ENCODE results near the gene MAPK10. TPM values are rescaled to one million over a fixed set of nuclear protein-coding genes. Genes with fewer than 3 reads are reported as not detected.
A peak's percentile ranks its signal among the peaks of the same experiment; 100 is the strongest.
"Not testable (repeated sequence)": the region's sequence is repeated elsewhere in the genome, so short reads cannot be mapped to it uniquely, and the experiment has no call there.

Gene MAPK10
- total RNA-seq, 1 donor from 2014 or later, result 0.13 TPM

GRCh38 chr4:86043755-86044592 is 315.9 kb downstream of the MAPK10 start:
- DNase-seq (ENCODE audit: low read depth in 2 of 2), result peak; percentile 51 to 69

DNA sequence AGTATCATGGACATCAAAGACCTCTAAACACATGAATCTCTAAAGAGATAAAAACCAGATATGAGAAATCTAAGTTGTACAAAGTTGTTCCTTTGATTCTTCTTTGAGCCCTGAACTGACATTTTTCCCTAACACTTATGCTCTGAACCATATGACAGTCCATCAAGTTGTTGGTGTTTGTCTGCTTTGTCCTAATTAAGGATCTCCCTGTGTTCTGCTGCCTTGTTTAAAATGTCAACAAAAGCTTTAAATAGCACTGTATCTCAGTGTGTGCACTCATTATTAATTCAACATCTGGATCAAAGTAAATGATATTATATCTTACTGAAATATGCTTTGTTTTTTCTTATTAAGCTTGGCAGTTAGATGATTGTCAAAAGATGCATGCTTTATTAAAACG is 321.8 kb downstream of the MAPK10 start:
- no peak for DNase-seq (ENCODE audit: low read depth in 2 of 2)

DNA sequence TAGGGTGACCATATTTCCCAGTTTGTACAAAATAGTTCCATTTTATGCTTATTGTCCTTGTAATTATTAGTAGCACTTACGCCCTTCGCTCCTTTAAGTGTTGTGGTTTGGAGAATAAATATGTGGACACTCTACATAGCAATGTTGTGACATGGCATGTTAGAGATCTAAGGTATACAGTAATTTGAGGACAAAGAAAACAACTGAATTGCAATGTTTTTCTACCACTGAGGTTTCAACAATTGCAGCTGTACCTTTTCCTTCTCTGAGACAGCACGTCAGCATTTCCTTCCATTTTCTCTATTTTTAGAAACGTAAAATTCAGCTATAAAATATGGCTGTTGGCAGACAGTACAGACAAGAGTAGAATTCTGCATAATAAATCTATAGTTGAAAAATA is 323.1 kb downstream of the MAPK10 start:
- peak; percentile 70 to 91 for DNase-seq (ENCODE audit: low read depth in 2 of 2)

GRCh38 chr4:86035688-86036087 is 324.2 kb downstream of the MAPK10 start:
- no peak for DNase-seq (ENCODE audit: low read depth in 2 of 2)

DNA sequence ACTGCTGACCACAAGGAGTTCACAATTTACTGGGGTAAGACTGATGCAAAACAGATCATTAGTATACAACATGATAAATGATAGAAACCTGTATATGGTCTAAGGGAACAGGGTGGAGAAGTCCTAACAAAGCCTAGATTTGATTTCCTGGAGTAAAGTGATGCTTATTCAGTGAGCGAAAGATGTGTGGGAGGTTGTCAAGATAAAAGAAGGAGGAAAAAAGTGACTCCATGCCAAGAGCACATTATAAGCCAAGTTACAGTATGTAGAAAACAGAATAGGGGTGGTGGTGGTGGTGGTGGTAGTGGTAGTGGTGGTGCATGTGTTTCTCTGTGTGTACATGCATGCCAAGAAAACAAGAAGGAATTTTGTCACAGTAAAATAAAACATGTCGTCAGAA is 325.2 kb downstream of the MAPK10 start:
- DNase-seq (ENCODE audit: low read depth in 2 of 2), result no peak

DNA sequence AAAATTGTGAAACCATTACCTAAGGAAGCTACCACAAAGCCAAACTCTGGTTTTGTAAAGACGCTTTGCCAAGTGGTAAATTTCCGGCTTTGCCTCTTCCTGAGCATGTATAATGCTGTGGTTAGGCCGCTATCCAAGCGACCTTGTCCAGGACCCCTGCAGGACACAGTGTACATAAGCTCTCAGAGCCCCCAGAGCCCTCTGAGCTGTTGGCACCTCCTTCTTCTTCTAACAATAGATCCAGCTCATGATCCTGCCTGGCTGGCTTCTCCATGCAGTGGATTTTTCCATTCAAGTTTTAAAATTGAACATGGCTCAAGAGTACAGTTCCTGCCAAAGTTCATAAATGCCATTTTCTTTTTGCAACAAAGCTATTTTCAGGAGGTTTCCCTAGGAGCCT is 326.7 kb downstream of the MAPK10 start:
- DNase-seq (ENCODE audit: low read depth in 2 of 2), result peak; percentile 56 to 94

- no peak for DNase-seq (ENCODE audit: low read depth in 2 of 2)
Measured at GRCh38 chr4:86032476-86033022, 327.3 kb downstream of the MAPK10 start.

- no peak for DNase-seq (ENCODE audit: low read depth in 2 of 2)
Measured at GRCh38 chr4:86031927-86032326, 327.9 kb downstream of the MAPK10 start.

DNA sequence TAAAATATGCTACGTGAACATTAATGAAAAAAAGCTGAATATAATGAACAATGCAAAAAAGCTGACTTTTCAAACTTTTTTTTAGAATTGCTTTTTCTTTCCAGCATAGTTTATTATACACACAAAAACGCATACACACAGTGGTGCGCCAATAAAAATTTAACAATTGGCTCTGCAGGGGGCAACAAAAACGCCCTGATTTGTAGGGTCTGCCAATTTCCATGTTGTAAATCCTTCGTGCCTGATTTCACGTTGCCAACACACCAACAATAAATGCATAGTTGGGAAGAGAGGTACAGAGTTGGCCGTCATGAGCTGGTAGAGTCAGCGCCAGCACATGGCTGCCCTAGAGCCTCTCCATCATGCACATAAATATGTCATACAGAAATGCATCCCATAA is 333.1 kb downstream of the MAPK10 start:
- DNase-seq (ENCODE audit: low read depth in 2 of 2), result no peak

DNA sequence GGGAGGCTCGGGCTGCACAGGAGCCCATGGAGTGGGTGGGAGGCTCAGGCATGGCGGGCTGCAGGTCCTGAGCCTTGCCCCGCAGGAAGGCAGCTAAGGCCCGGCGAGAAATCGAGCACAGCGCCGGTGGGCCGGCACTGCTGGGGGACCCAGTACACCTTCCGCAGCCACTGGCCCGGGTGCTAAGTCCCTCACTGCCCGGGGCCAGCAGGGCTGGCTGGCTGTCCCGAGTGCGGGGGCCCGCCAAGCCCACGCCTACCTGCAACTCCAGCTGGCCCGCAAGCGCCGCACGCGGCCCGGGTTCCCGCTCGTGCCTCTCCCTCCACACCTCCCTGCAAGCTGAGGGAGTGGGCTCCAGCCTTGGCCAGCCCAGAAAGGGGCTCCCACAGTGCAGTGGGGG is 338.2 kb downstream of the MAPK10 start:
- DNase-seq (ENCODE audit: low read depth in 2 of 2), result not testable (repeated sequence)

- DNase-seq (ENCODE audit: low read depth in 2 of 2), result no peak
Measured at GRCh38 chr4:86019906-86020305, 339.9 kb downstream of the MAPK10 start.

DNA sequence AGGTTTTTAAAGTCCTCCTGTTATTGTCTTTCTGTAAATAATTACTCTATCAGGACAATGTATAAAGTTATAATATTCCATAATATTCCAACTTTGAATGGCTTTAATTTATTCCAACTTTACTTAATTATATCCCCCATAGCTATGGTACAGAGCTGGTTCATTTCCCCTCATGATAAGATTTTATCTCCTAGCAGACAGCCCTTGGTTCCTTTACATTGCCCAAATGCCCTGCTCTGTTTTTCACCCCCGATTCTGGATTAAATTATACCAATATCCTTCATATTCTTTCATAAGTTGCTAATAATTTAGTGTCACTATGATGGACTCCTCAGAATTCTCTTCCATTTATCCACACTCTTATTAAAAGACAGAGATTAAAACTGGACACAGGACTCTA is 340.5 kb downstream of the MAPK10 start:
- no peak for DNase-seq (ENCODE audit: low read depth in 2 of 2)

- peak in 1 of 2 donors; percentile 29 for DNase-seq (ENCODE audit: low read depth in 2 of 2)
Measured at GRCh38 chr4:86015412-86016350, 344.2 kb downstream of the MAPK10 start.

GRCh38 chr4:86014599-86014998 is 345.3 kb downstream of the MAPK10 start:
- no peak for DNase-seq (ENCODE audit: low read depth in 2 of 2)

DNA sequence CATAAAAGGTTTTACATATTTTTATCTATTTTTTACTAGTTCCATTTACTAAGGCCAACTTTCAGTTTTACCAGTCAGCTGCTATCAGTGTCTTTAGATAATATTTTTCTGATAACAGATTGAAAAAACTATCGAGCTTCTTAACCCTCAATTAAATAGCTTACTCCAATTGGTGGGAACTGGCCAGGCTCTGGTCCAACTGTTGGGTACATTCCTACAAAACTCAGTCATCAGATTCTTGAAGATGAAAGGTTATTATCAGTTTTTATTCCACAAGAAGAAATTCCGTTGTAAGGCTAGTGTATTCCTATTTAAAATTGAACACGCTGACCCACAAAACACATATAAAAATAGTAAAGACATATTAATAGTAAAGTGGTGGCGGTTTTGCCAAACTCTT is 346.2 kb downstream of the MAPK10 start:
- DNase-seq (ENCODE audit: low read depth in 2 of 2), result no peak

- DNase-seq (ENCODE audit: low read depth in 2 of 2), result peak in 1 of 2 donors; percentile 54
Measured at GRCh38 chr4:86011117-86011516, 348.7 kb downstream of the MAPK10 start.

DNA sequence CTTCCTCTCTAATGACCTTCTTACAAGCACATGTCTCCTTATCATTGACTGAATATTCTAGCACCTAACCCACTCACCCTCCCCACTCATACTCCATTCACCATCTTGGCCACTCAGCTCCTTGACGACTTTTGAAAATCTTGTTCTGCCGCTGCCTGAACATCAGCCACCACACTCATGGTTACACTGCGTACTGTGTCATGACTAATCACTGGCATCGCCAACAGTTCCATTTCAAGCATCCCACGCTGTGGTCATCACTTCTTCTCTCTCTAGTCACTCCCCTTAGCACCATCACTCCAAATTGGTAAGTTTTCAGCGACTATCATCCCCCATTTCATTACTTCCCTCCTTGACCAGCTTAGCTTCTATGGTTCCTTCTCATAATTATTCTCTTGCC is 352.8 kb downstream of the MAPK10 start:
- DNase-seq (ENCODE audit: low read depth in 2 of 2), result no peak

GRCh38 chr4:86006057-86006456 is 353.8 kb downstream of the MAPK10 start:
- no peak for DNase-seq (ENCODE audit: low read depth in 2 of 2)

DNA sequence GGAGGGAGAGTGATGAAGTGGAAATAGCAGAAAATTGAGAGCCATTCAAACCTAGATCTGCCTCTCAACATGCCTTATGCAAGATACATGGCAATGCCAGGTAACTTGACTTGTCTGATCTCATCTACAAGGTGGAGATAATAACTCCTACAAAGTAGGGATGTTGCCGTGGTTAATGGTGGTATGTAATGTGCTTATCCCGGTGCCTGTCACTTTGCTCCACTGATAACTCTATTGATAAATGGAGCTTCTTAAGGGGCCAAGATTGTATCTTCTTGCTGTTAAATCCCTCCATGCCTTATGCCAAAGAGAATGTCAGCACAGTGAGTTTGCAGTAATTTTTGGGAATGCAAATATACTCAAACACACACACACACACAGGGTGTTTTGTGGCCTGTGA is 355.8 kb downstream of the MAPK10 start:
- no peak for DNase-seq (ENCODE audit: low read depth in 2 of 2)

GRCh38 chr4:86001591-86001990 is 358.3 kb downstream of the MAPK10 start:
- DNase-seq (ENCODE audit: low read depth in 2 of 2), result no peak

DNA sequence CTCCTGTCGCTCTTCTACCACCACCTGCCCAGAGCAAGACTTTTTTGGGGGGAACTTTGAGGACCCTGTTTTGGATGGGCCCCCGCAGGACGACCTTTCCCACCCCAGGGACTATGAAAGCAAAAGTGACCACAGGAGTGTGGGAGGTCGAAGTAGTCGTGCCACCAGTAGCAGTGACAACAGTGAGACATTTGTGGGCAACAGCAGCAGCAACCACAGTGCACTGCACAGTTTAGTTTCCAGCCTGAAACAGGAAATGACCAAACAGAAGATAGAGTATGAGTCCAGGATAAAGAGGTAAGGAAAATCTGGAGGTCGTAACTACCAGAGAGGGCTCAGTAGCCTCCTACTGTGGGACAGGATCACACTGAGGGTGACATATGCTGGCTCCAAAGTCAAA is 364.5 kb downstream of the MAPK10 start:
- DNase-seq (ENCODE audit: low read depth in 2 of 2), result no peak

GRCh38 chr4:85994576-85994975 is 365.3 kb downstream of the MAPK10 start:
- DNase-seq (ENCODE audit: low read depth in 2 of 2), result peak in 1 of 2 donors; percentile 19

All from dermis microvascular lymphatic vessel endothelial cell (primary cell).